Measurements from ENCODE around the gene CADM4.
"Not testable (repeated sequence)": the region's sequence is repeated elsewhere in the genome, so short reads cannot be mapped to it uniquely, and the experiment has no call there.

CADM4 gene

GRCh38 chr19:43639519-43640423 is at the start of gene CADM4:
CADM4 (minus strand) TSS chr19:43639850; CDS start chr19:43639790, 60 bp downstream.
- no peak within 1 kb of the TSS for H3K4me3 ChIP-seq (ENCODE audit: low read depth, low read length)
- TF ChIP-seq CTCF (IDR thresholded peaks at IDR 0.05; ENCODE audit: borderline replicate concordance, insufficient read depth, low read depth, low read length) = no peak

DNA sequence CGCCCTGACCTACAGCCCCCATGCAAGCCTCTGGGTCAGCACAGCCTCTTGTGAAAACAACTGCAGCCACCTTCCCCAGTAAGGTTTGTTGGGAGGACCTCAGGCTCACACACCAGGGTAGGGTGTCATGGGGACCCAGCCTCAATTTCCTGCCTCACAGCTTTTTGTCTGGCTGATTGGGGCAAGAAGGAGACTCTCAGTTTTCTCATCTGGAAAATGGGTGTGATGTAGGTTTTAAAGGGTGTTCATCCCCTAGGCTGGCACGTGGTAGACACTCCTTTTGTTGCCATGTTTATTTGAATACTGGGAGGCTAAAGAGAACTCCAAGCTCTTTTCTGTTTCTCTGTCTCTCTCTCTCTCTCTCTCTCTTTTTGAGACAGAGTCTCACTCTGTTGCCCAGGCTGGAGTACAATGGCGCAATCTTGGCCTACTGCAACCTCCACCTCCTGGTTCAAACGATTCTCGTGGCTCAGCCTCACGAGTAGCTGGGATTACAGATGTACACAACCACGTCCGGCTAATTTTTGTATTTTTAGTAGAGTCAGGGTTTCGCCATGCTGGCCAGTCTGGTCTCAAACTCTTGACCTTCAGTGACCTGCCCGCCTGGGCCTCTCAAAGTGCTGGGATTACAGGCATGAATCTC is 48.5 kb upstream of the CADM4 start:
- TF ChIP-seq CTCF (IDR thresholded peaks at IDR 0.05; ENCODE audit: borderline replicate concordance, insufficient read depth, low read depth, low read length) = no peak
- no peak overlapping the region for H3K4me3 ChIP-seq (ENCODE audit: low read depth, low read length)

DNA sequence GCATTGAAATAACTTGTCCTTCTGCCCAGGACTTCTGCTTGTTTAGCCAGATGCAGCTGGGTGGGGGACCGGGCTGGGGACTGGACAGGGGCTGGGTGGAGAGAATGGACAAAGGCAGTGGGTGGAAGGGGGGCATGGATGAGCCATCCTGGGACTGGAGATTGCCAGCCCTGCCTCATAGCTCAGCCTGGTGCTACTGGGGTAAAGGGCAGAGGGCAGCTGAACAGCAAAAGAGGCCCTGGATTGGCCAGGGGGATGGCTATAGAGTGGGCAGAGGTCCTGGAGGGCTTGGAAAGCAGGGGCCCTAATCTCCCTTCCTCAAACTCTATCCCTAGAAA is 48.0 kb upstream of the CADM4 start:
- H3K4me3 ChIP-seq (ENCODE audit: low read depth, low read length) = no peak overlapping the region
- no peak for TF ChIP-seq CTCF (IDR thresholded peaks at IDR 0.05; ENCODE audit: borderline replicate concordance, insufficient read depth, low read depth, low read length)

- H3K4me3 ChIP-seq (ENCODE audit: low read depth, low read length) = no peak overlapping the region
- TF ChIP-seq CTCF (IDR thresholded peaks at IDR 0.05; ENCODE audit: borderline replicate concordance, insufficient read depth, low read depth, low read length) = no peak
Observed at GRCh38 chr19:43684326-43684725, 44.7 kb upstream of the CADM4 start.

DNA sequence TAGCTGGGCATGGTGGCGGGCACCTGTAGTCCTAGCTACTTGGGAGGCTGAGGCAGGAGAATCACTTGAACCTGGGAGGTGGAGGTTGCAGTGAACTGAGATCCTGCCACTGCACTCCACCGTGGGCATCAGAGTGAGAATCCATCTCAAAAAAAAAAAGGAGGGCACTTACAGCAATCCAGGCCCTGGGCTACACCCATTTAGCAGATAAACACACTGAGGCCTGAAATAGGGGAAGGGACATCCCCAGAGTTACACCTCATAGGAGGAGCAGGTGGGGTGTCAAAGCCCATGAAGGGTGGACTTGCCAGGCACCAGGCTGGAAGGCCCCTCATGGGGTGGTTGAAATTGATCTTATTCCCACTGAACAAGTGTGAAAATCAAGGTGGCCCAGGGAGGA is 44.3 kb upstream of the CADM4 start:
- TF ChIP-seq CTCF (IDR thresholded peaks at IDR 0.05; ENCODE audit: borderline replicate concordance, insufficient read depth, low read depth, low read length) = no peak

DNA sequence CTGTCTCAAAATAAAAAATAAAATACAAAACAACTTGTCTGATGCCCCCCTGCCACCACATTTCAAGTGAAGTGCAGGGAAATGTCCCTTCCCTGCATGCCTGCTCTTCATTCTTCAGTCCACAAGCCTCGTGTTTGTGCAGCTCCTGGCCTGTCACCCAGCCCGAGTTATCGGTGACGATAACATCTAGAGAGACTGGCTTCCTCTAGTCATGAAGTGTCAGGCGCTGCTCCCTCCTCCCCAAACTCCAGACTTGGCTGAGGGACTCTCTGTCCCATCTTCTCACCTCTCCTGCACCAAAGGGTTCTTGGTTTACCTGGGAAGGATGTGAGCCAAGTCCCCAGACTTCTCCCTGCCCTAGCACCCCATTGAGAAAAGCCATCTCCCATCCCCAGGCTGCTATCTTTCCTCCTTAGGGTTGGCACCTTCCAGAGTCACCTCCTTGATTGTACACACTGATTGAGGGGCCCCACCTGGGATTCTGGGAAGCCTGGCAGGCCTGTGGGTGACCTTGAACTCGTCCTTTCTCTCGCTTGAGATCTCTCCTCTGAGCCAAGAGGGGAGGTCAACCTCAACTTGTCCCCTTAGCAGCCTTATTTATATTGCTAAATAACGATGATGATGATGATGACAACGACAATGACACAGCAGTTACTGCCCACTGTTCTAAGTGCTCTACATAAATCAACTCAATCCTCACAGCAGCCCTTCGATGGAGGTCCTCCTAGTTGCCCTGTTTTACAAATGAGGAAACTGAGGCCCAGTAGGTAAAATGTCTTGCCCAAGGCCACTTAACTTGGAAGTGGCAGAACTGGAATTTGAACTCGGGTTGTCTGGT is 43.4 kb upstream of the CADM4 start:
- no peak for TF ChIP-seq CTCF (IDR thresholded peaks at IDR 0.05; ENCODE audit: borderline replicate concordance, insufficient read depth, low read depth, low read length)
- H3K4me3 ChIP-seq (ENCODE audit: low read depth, low read length) = no peak overlapping the region

More for the DNA sequence above, 44.3 kb upstream of the CADM4 start:
- no peak overlapping the region for H3K4me3 ChIP-seq (ENCODE audit: low read depth, low read length)

DNA sequence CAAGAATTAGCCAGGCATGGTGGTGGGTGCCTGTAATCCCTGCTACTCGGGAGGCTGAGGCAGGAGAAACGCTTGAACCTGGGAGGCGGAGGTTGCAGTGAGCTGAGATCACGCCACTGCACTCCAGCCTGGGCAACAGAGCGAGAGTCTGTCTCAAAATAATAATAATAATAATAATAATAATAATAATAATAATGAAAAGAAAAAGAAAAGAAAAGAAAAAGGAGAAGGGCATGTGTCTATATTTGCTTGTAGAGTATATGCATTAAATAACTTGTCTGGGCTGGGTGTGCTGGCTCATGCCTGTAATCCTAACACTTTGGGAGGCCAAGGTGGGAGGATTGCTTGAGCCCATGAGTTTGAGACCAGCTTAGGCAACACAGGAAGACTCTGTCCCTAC is 42.6 kb upstream of the CADM4 start:
- H3K4me3 ChIP-seq (ENCODE audit: low read depth, low read length) = not testable (repeated sequence)
